Aorta (tissue), 5 donors: Measurements from ENCODE around the gene FAM117B. TPM values are rescaled to one million over a fixed set of nuclear protein-coding genes. Genes with fewer than 3 reads are reported as not detected.
"Not testable (repeated sequence)": the region's sequence is repeated elsewhere in the genome, so short reads cannot be mapped to it uniquely, and the experiment has no call there.

Source experiments
- ATAC-seq: fragments of 200-7000 bp; cut with Tn5 transposase; one replicate; pipeline ENCODE4 v1.9.1; 2022; ENCODE audit warnings: moderate library complexity; ENCODE audit not compliant: low FRiP score
- DNase-seq, 2 donors: peaks; one replicate each; pipeline ENCODE4 v3.0.0-alpha.2; 2020
- H3K27ac ChIP-seq, 2 donors: one replicate each; pipeline ENCODE4 v1.5.1; 2013; ENCODE audit warnings: low read length in 2 of 2, mild to moderate bottlenecking in 2 of 2, moderate library complexity in 2 of 2, control low read depth in 1 of 2, inconsistent platforms in 1 of 2, low read depth in 1 of 2
- H3K27me3 ChIP-seq, 2 donors: one replicate each; pipeline ENCODE4 v1.6.1; 2013; ENCODE audit warnings: control low read depth in 1 of 2, low read length in 1 of 2, mild to moderate bottlenecking in 1 of 2, moderate library complexity in 1 of 2; ENCODE audit not compliant: insufficient read depth in 2 of 2, control insufficient read depth in 1 of 2
- H3K36me3 ChIP-seq, 2 donors: one replicate each; pipeline ENCODE4 v1.6.1; 2013; ENCODE audit warnings: control low read depth in 1 of 2, low read length in 1 of 2, mild to moderate bottlenecking in 1 of 2; ENCODE audit not compliant: insufficient read depth in 2 of 2, control insufficient read depth in 1 of 2
- H3K4me1 ChIP-seq, 2 donors: one replicate each; pipeline ENCODE4 v1.6.1; 2013; ENCODE audit warnings: low read length in 2 of 2, control low read depth in 1 of 2, mild to moderate bottlenecking in 1 of 2, moderate library complexity in 1 of 2; ENCODE audit not compliant: insufficient read depth in 2 of 2, control insufficient read depth in 1 of 2
- H3K4me3 ChIP-seq, 2 donors: one replicate each; pipeline ENCODE4 v1.5.1; 2013; ENCODE audit warnings: low read length in 2 of 2, control low read depth in 1 of 2, mild to moderate bottlenecking in 1 of 2
- H3K9me3 ChIP-seq: one replicate; pipeline ENCODE4 v1.6.1; 2013; ENCODE audit warnings: mild to moderate bottlenecking, low read length; ENCODE audit not compliant: control insufficient read depth
- WGBS, 2 donors: extraction: QIAGEN DNeasy Blood & Tissue Kit; methylation state at CpG; one replicate each; pipeline ENCODE4 v1.1.7; 2013; 5-methylcytosine and 5-hydroxymethylcytosine counted together
- intact Hi-C, 2 donors: fragments of 100-400 bp; cut with DNase I; formaldehyde crosslinking; loops; one replicate each; pipeline versions ENCODE4 v1.14.2 to v1.15.0; 2022
- polyA plus RNA-seq, 2 donors: library from polyadenylated mRNA; stranded (reverse); fragments of 200-250 nt; gene quantifications; one replicate each; pipeline ENCODE4 v1.2.3, GENCODE V29; 2013
- total RNA-seq, 2 donors: library from RNA; stranded (reverse); fragmentation: NEBNext Ultra II Directional; extraction: Animal tissue kit (Norgen Biotek cat#: 25700); gene quantifications; one replicate each; pipeline ENCODE4 v1.2.1, GENCODE V29; 2021
- donor health status: healthy with polysubstance abuse.
- donor health status: Bipolar disorder and iron deficiency.
- donor health status: DM: no; HTN: no; CAD: no.
- donor health status: DM: no; HTN: no; CAD: no.
- donor health status: DM: yes; HTN: yes; CAD: no.

The FAM117B gene
- total and polyA plus RNA-seq, 4 donors, result 2.5 to 8.4 (median 3.4) TPM

DNA sequence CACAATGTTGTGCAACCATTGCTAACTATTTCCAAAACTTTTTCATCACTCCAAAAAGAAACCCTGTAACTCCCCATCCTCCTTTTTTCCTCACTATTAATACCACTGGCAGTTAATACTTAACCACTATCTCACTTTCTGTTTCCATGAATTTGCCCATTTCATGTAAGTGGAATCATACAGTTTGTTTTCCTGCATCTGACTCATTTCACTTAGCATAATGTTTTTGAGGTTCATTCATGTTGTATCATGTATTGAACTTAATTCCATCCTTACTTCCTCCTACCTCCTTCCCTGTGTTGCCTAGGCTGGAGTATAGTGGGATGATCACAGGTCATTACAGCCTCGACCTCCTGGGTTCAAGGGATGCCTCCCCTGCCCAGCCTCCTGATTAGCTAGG lies 68.3 kb downstream of the FAM117B start:
- no peaks in the 10 kb centered on the region for H3K9me3 ChIP-seq
- intact Hi-C loops, result no loop called here
- ATAC-seq (no peak), DNase-seq (no peak)
- no peak overlapping the region for H3K4me3 ChIP-seq
- no peak overlapping the region for H3K27ac ChIP-seq
- 78 to 85% methylated on average over 1 of the region's 1 CpG for WGBS, 2 donors
- no peaks in the 10 kb centered on the region for H3K4me1 ChIP-seq
- no peaks in the 10 kb centered on the region for H3K27me3 ChIP-seq
- no peaks in the 10 kb centered on the region for H3K36me3 ChIP-seq

DNA sequence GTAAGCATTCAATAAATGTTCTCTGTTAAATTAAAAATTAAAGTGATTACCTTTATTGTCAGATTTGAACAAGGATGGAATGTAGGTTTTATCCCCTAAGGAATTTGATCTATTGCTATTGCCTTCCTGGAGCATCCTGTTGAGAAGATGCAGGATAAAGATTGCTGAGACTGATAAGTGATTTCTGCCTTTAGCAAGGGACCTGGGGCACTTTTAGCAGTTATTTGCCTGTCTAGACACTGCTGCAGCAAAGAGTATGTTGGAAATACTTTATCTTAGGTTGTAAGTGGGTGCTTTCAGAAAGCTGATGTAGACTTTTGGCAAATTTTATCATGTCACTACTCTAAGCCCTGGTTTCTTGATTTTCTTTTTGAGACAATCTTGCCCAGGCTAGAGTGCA lies 69.5 kb downstream of the FAM117B start:
- Histone ChIP-seq H3K27me3 (no peaks in the 10 kb centered on the region), H3K4me3 (no peak overlapping the region), H3K27ac (no peak overlapping the region), H3K4me1 (no peaks in the 10 kb centered on the region), H3K36me3 (no peaks in the 10 kb centered on the region), H3K9me3 (no peaks in the 10 kb centered on the region)
- ATAC-seq (no peak), DNase-seq (no peak)
- intact Hi-C loops, result no loop called here

DNA sequence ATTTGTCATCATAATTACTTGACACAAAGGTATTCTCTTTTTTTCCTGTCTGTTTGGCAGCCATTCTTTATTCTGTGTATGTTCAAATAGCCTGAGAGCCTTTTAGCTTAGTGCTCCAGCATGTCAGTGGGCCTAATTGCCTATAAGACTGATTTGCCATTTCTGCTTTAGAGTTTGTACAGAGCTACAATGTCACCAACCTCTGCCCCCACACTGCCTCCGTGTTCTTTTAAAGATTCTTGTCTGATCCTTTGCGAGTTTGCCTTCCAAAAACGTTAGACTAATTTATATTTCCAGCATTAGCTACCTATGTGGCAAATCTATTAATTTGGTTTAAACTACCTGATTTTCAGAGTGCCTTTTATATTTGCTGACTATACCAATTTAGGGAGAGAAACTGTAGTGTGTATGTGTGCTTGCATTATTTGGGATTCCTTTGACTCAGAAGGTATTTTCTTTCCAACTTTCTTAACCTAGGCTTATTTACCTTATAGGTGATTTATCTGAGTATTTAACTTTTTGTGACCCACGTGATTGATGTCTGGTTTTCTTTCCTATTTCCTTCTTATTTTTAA lies 70.8 kb downstream of the FAM117B start:
- H3K4me1 ChIP-seq, result no peaks in the 10 kb centered on the region
- ATAC-seq (no peak), DNase-seq (no peak)
- no peaks in the 10 kb centered on the region for H3K9me3 ChIP-seq
- intact Hi-C loops, result no loop called here
- 44 to 47% methylated on average over 4 of the region's 4 CpGs for WGBS, 2 donors
- no peak overlapping the region for H3K4me3 ChIP-seq
- no peaks in the 10 kb centered on the region for H3K27me3 ChIP-seq
- no peaks in the 10 kb centered on the region for H3K36me3 ChIP-seq
- no peak overlapping the region for H3K27ac ChIP-seq

DNA sequence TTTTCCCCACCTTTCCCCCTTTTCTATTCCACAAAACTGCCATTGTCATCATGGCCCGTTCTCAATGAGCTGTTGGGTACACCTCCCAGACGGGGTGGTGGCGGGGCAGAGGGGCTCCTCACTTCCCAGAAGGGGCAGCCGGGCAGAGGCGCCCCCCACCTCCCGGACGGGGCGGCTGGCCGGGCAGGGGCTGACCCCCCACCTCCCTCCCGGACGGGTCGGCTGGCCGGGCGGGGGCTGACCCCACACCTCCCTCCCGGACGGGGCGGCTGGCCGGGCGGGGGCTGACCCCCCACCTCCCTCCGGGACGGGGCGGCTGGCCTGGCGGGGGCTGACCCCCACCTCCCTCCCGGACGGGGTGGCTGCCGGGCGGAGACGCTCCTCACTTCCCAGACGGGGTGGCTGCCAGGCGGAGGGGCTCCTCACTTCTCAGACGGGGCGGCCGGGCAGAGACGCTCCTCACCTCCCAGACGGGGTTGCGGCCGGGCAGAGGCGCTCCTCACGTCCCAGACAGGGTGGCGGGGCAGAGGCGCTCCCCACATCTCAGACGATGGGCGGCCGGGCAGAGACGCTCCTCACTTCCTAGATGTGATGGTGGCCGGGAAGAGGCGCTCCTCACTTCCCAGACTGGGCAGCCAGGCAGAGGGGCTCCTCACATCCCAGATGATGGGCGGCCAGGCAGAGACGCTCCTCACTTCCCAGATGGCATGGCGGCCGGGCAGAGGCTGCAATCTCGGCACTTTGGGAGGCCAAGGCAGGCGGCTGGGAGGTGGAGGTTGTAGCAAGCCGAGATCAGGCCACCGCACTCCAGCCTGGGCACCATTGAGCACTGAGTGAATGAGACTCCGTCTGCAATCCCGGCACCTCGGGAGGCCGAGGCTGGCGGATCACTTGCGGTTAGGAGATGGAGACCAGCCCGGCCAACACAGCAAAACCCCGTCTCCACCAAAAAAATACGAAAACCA lies 80.5 kb downstream of the FAM117B start:
- H3K4me3 ChIP-seq, ATAC-seq, H3K4me1 ChIP-seq, intact Hi-C loops, H3K27me3 ChIP-seq, DNase-seq, H3K36me3 ChIP-seq, H3K27ac ChIP-seq, H3K9me3 ChIP-seq: not testable (repeated sequence)
- 95 to 98% methylated on average over 30 to 63 of the region's 64 CpGs for WGBS, 2 donors

DNA sequence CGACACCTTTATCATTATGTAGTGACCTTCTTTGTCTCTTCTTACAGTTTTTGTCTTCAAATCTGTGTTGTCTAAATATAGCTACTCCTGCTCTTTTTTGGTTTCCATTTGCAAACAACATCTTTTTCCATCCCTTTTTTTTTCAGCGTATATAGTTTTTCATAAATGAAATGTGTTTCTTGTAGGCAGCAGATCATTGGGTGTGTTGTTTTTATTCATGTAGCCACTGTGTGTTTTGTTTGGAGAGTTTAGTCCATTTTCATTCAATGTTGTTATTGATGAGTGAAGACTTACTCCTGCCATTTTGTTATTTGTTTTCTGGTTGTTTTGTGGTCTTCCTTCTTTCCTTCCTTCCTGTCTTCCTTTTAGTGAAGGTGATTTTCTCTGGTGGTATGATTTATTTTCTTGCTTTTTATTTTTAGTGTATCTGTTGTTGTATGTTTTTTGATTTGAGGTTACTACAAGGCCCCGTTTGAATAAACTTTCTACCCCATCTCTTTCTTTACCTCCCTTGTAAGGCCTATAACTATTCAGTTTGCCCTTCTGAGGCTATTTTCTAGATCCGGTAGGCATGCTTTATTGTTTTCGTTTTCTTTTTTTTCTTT lies 81.4 kb downstream of the FAM117B start:
- WGBS, 2 donors, result 98 to 99% methylated on average over 5 of the region's 5 CpGs
- peaks cover 5% of the 10 kb centered on the region for H3K9me3 ChIP-seq
- no peaks in the 10 kb centered on the region for H3K27me3 ChIP-seq
- H3K4me1 ChIP-seq, result no peaks in the 10 kb centered on the region
- no peaks in the 10 kb centered on the region for H3K36me3 ChIP-seq
- intact Hi-C loops, result no loop called here
- DNase-seq (no peak), ATAC-seq (no peak)
- no peak overlapping the region for H3K27ac ChIP-seq
- no peak overlapping the region for H3K4me3 ChIP-seq

DNA sequence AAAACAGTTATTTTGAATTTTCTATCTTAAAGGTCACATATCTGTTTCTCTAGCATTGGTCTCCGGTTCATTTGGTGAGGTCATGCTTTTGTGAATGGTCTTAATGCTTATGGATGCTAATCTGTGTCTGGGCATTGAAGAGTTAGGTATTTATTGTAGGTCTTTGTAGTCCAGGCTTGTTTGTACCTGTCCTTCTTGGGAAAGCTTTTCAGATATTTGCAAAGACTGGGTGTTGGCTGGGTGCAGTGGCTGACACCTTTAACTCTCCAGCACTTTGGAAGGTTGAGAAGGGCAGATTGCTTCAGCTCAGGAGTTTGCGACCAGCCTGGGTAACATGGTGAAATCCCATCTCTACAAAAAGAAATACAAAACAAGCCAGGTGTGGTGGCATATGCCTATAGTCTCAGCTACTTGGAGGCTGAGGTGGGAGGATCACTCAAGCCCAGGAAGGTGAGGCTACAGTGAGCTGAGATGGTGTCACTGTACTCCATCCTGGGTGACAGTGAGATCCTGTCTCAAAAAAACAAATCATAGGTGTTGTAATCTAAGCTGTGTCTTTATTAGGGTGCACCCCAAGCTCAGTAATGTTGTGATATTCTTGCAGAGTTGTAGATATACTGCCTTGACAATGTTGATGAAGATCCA lies 82.3 kb downstream of the FAM117B start:
- ATAC-seq, result no peak
- intact Hi-C loops, result no loop called here
- 96 to 99% methylated on average over 2 of the region's 2 CpGs for WGBS, 2 donors

DNA sequence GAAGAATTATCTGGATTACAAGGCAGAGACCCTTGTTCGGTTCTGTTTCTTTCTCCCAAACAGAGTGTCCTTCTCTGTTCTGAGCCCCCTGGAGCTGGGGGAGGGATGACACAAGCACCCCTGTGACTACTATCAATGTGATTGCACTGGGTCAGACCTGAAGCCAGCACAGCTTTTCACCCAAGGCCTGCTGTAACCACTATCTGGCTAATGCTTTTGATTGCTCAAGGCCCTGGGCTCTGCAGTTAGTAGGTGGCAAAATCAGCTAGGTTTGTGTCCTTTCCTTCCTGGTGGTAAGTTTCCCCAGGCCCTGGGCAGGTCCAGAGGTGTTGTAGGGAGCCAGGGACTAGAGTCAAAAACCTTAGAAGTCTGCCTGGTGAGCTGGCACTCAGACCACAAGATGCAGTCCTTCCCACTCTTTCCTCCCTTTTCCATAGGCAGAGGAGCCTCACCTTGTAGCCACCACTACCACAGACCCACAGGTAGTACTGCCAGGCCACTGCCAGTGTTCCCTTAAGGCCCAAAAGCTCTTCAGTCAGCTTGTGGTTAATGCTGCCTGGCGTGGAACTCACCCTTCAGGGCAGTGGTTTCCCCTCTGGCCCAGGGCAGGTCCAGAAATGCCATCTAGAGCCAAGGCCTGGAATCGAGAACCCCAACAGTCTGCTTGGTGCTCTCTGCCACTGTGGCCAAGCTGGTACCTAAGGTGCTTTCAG lies 83.0 kb downstream of the FAM117B start:
- no peak for DNase-seq
- H3K27ac ChIP-seq, result no peak overlapping the region
- H3K9me3 ChIP-seq, result peaks cover 5% of the 10 kb centered on the region
- no peaks in the 10 kb centered on the region for H3K4me1 ChIP-seq
- no peak overlapping the region for H3K4me3 ChIP-seq
- ATAC-seq, result no peak
- no peaks in the 10 kb centered on the region for H3K27me3 ChIP-seq
- 84 to 87% methylated on average over 3 of the region's 3 CpGs for WGBS, 2 donors
- no peaks in the 10 kb centered on the region for H3K36me3 ChIP-seq
- intact Hi-C loops, result no loop called here

More for the DNA sequence above, 82.3 kb downstream of the FAM117B start:
- Histone ChIP-seq H3K9me3 (peaks cover 5% of the 10 kb centered on the region), H3K4me3 (no peak overlapping the region), H3K36me3 (no peaks in the 10 kb centered on the region), H3K4me1 (no peaks in the 10 kb centered on the region), H3K27ac (no peak overlapping the region), H3K27me3 (no peaks in the 10 kb centered on the region)
- no peak for DNase-seq

DNA sequence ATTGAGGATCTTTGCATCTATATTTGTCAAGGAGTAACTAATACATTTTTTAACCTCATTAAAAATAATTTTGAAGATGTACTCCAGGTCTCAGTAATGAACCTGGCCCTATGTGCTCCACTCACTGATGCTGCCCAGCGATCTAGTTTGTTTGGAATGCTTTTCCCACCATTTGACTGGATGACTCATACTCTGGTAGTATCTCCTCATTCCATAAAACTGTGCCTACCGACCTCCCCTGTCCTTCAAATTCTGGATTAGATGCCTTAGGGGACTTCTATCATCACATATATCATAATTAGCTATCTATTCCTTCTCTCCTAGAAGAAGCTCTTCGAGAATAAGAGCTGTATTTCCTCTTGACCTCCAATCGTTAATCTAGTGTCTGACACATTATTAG lies 83.8 kb downstream of the FAM117B start:
- DNase-seq, result no peak
- Histone ChIP-seq H3K4me3 (no peak overlapping the region), H3K27ac (no peak overlapping the region), H3K36me3 (no peaks in the 10 kb centered on the region), H3K9me3 (peaks cover 5% of the 10 kb centered on the region), H3K27me3 (no peaks in the 10 kb centered on the region), H3K4me1 (no peaks in the 10 kb centered on the region)
- 65% methylated on average over 4 of the region's 4 CpGs for WGBS, 2 donors
- intact Hi-C loops, result no loop called here
- no peak for ATAC-seq
